Femur (tissue), 1 donor: Measurements from ENCODE around the gene CPNE5.
"Not testable (repeated sequence)": the region's sequence is repeated elsewhere in the genome, so short reads cannot be mapped to it uniquely, and the experiment has no call there.

Source experiments
- DNase-seq: peaks from one replicate; pipeline ENCODE4 v3.0.0-alpha.2; 2017

Gene CPNE5

GRCh38 chr6:36813047-36813446, 26.2 kb downstream of the CPNE5 start:
- not testable (repeated sequence) for DNase-seq

GRCh38 chr6:36809941-36810803, 29.1 kb downstream of the CPNE5 start:
- no peak for DNase-seq

DNA sequence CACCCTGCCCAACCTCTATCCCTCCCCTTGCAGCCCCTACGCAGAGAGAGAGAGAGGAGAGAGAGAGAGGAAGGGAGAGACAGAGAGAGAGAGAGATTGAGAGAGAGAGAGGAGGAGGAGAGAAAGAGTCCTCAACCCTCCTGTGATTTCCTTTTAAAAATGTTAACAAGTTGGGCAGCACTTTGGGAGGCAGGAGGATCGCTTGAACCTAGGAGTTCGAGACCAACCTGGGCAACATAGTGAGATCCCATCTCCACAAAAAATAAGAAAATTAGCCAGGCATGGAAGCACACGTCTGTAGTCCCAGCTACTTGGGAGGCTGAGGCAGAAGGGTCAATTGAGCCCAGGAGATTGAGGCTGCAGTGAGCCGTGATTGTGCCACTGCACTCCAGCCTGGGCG, 30.1 kb downstream of the CPNE5 start:
- no peak for DNase-seq

DNA sequence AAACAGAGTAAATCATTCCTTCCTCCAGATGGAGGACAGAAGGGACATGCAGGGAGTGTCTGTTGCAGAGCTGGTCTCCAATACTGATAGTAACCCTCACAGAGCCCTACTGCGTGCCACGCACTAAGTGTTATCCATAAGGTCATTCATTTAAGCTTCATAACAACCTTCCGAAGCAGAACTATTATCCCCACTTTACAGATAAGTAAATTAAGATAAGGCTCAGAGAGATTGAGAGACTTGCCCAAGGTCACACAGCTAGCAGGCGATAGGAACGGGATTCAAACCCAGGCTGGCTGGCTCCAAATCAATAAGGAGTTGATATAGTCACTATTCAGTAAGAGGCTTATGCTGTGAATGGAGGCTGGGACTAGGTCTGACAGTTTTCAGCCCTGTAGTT, 30.6 kb downstream of the CPNE5 start:
- DNase-seq = no peak

GRCh38 chr6:36807750-36808149, 31.5 kb downstream of the CPNE5 start:
- DNase-seq = no peak

GRCh38 chr6:36807143-36807542, 32.1 kb downstream of the CPNE5 start:
- DNase-seq = no peak

DNA sequence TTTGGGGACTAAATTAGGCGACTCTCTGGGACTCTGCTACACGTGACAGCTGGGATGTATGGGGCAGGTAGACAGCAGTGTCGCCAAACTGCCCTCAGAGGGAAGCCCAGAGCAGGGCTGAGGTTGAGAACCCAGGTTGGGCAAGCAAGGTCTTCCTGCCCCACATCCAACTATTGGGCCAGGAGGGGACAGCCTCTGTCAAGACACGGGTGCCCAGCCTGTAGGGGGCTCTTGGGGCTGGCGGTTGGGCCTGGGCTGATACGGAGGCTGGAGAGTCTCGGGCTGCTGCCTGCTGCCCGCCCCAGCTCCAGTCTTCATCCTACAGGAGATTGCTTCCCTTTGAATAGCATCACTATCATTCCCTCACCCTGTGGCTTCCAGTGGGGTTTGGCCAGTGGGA, 33.3 kb downstream of the CPNE5 start:
- no peak for DNase-seq

DNA sequence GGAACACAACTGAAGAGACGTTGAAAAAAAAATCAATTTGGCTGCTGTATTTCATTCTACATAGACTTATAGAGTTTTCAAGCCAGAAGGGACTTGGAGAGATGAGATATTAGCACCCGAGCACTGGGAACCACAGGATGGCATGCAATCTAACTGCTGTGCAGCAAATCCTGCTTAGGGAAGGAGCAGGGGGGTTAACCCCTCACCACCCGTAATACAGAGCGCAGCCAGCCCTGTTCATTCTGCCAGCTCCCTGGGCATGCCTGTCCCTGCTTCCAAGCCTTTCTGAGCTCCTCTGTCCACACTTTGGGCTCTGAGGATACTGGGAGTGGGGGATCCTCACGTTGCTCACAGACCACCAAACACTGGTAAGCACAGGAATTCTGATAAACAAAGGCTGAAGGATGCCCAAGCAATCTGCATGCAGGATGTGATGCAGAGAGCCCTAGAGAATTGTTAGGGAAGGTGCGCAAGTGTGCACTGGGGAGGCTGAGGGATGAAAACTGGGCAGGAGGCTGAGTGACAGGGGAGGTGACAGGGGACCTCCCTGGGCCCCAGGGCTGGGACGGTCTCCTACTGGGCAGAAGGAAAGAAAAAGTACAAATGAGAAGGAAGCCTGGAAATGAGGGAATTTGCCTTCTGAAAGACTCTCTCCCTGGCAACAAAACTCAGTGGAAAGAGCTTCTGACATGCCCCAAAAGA, 34.0 kb downstream of the CPNE5 start:
- DNase-seq = no peak

DNA sequence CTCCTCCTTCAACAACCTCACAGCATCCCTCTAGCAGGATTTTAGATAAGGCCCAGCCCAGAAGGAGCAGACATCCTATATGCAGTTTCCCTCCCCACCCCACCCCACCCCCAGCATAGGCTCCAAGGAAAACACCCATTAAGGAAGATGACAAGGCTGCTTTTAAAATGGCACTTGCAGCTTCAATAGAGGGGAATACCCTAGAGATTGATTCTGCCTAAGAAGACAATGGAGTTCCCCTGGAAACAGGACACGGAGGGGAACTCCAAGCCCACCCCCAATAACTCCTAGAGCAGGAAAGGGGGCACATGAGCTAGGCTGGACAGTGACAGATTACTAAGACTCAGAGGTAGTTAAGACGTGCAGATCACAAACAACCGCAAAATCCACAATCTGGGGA, 34.7 kb downstream of the CPNE5 start:
- no peak for DNase-seq

DNA sequence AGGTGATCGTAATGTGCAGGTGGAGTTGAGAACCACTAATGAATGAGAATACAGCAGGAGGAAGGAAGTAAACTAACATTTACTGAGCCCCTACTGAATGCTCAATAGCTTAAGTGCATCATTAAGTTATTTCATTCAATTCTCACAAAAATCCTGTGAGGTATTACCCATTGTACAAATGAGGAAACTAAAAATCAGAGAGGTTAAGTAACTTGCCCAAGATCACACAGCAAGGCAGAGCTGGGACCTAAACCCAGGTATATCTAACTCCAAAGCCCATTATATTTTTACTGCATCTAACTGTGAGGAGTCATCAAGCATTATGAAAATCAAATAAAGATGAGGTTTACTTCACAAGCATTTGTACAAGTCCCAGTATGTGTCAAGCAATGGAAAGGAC, 35.3 kb downstream of the CPNE5 start:
- DNase-seq = no peak

DNA sequence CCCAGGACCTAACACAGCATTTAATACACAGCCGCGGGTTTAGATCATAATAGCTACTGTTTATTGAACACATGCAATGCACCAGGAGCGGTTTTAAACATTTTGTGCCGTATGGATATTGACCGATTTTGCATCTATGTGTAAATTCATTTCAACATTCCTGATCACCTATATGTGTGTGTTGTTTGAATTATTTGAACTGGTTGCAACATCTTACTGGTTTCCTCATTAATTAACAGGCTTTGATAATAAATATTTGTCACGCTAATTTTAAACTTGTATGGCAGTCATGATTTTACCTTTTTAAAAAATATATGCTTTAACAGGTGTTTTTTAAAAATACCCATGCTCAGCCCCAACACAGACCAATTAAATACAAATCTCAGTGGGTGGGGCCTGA, 35.8 kb downstream of the CPNE5 start:
- no peak for DNase-seq

DNA sequence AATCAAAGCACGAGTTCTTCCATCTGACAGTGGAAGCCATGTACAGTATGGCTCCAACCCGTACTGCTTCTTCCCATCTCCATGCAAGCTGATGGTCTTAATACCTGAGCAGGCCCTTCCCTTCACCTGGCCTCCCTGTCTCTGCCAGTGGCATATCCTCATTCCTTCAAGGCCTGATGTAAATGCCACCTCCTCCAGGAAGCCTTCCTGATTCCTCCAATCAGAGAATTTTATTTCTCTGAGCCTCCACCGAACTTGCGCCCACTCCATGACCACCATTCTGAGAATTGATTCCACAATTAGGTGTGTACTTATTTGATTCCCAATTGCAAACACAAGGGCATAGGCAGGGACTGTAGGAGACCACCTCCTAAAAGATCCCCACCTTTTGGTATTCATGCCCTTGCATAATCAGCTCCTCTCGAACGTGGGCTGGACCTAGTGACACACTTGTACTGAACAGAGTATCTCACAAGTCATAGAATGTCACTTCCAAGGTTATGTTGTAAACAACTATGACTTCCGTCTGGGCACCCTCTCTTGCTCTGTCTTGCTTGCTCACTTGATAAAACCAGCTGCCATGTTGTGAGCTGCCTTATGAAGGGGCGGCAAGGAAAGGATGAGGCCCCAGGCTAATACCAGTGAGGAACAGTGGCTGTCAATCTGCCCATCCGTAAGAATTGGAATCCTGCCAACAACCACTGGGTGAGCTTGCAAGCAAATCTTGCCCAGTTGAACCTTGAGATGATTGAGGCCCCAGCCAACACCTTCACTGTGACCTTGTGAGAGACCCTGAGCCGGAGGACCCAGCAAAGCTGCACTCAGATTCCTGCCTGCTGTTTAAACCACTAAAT, 38.8 kb downstream of the CPNE5 start:
- DNase-seq = no peak

- no peak for DNase-seq
Observed at GRCh38 chr6:36798852-36799251, 40.4 kb downstream of the CPNE5 start.

DNA sequence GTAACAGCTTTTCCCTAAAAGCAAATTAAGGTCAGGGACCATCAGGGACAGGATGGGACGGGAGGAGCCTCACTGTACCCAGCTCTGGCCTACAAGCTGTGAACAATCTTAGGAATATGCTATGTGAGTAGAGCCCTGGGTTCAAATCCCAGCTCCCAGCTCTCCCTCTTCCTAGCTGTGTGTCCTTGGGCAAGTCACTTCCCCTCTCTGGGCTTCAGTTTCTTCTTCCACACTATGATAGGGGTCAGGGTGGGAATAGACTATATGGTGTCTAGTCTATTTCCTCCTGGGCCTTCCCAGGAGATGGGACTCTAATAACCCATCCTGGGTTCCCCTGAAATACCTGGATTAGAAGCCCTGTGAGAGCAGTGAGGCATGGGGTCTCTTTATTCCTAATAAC, 41.6 kb downstream of the CPNE5 start:
- DNase-seq = no peak

DNA sequence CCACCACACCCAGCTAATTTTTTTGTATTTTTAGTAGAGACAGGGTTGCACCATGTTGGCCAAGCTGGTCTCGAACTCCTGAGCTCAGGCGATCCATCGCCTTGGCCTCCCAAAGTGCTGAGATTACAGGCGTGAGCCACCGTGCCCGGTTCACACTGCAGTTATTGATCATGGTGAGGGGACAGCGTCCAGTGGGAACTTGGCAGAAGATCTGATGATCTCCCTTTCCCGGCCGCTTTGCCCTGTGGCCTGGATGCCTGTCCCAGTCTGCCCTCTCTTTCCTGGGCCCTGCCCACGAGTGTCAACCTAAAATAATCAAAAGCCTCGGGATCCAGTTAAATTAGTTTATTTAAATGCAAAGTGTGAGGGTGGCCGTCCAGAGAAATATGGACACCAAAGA, 42.2 kb downstream of the CPNE5 start:
- no peak for DNase-seq

- DNase-seq = no peak
Observed at GRCh38 chr6:36794713-36795065, 44.6 kb downstream of the CPNE5 start.

- DNase-seq = peak; percentile 72
Observed at GRCh38 chr6:36793913-36794712, 45.1 kb downstream of the CPNE5 start.

GRCh38 chr6:36793296-36793912, 45.8 kb downstream of the CPNE5 start:
- DNase-seq = no peak

DNA sequence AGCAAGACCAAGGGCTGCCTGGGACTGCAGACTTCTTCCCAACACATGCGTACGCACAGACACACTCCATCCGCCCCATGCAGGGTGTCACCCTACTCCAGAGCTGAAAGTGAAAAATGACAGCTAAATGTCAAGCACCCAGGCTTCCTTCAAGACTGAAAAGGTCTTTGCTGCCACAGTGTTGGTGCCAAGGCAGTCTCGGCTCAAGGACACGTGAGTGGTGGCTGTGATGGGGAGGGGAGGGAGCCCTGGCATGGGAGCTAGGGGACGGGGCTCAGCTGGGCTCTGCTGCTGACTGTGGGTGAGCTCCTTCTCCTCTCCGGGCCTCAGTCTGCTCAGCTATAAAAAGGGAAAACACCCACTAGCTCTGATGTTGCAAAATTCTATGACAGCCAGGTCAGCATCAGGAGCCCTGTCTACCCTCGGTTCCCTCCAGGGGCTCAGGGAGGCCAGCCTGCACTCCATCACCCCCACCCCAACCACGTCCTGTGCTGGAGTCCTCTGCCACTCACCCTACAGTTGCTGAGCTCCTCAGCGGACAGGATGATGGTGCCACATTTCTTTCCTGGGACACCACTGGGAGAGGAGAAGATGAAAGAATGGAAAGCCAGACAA, 47.6 kb downstream of the CPNE5 start:
- no peak for DNase-seq

DNA sequence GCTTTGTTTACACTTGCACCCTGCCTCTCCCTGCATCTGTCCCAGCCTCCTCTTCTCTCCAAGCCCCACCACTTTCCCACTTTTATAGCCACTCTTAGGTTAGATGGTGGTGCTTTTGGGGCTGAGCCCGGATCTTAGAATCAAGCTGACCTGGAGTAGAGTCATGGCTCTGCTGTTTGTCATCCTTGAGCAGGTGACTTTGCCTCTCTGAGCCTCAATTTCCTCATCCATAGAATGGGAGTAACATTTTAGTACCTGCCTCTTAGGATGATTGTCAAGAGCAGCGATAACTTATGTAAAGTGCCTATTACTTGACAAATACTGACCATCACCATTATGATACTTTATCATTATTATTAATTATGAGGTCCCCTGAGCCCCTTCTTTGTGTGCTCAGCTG, 48.2 kb downstream of the CPNE5 start:
- DNase-seq = no peak

DNA sequence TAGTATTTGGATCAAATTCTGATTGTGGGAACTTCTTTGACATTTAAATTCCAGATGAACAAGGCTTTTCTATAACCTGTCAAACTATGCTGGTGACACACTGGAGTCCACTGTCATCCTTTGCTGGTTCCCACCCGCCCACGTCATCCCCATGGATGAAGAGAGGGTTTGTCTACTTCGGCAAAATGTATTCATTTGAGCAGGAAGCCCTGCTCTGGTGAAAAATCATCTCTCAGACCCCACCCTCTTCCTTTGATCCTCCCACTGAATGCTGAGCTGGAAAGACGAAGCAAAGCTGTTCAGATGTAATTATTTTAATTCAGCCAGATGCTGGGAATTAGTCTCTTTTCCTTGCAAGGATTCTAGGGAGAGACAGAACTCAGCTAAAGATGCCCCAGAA, 50.5 kb downstream of the CPNE5 start:
- DNase-seq = no peak

- DNase-seq = no peak
Observed at GRCh38 chr6:36788186-36788585, 51.1 kb downstream of the CPNE5 start.
